Liver (tissue), 9 donors: ENCODE data around the gene LTO1. TPM values are rescaled to one million over a fixed set of nuclear protein-coding genes. Genes with fewer than 3 reads are reported as not detected.

Experiments
- DNase-seq: peaks from one replicate; pipeline ENCODE4 v3.0.0-alpha.2; 2017; ENCODE audit warnings: low spot score
- H3K27ac ChIP-seq, 2 donors: one replicate each; pipeline ENCODE4 v1.7.0; 2013; ENCODE audit warnings: inconsistent platforms in 2 of 2, low read length in 2 of 2, control low read depth in 1 of 2, low read depth in 1 of 2, mild to moderate bottlenecking in 1 of 2
- H3K27me3 ChIP-seq, 4 donors: one replicate each; pipeline versions ENCODE4 v1.6.1 to v1.7.0; 2013; ENCODE audit warnings: low read length in 3 of 4, inconsistent platforms in 1 of 4, mild to moderate bottlenecking in 1 of 4, moderate library complexity in 1 of 4; ENCODE audit not compliant: control insufficient read depth in 4 of 4, insufficient read depth in 4 of 4
- H3K36me3 ChIP-seq, 4 donors: one replicate each; pipeline versions ENCODE4 v1.6.1 to v1.7.0; 2013; ENCODE audit warnings: low read length in 3 of 4, mild to moderate bottlenecking in 3 of 4, low read depth in 1 of 4, moderate library complexity in 1 of 4; ENCODE audit not compliant: control insufficient read depth in 4 of 4, insufficient read depth in 3 of 4
- H3K4me1 ChIP-seq, 4 donors: one replicate each; pipeline versions ENCODE4 v1.6.1 to v1.7.0; 2013; ENCODE audit warnings: low read length in 3 of 4, mild to moderate bottlenecking in 3 of 4, moderate library complexity in 1 of 4; ENCODE audit not compliant: control insufficient read depth in 4 of 4, insufficient read depth in 4 of 4
- H3K4me3 ChIP-seq, 3 donors: one replicate each; pipeline versions ENCODE4 v1.6.1 to v1.7.0; 2013; ENCODE audit warnings: low read length in 3 of 3, control low read depth in 1 of 3, low read depth in 1 of 3, mild to moderate bottlenecking in 1 of 3
- H3K9ac ChIP-seq, 2 donors: one replicate each; pipeline ENCODE4 v1.7.0; 2013; ENCODE audit warnings: low read length in 2 of 2, mild to moderate bottlenecking in 2 of 2, moderate library complexity in 2 of 2, control low read depth in 1 of 2, low read depth in 1 of 2
- H3K9me3 ChIP-seq, 4 donors: one replicate each; pipeline versions ENCODE4 v1.6.1 to v1.7.0; 2013; ENCODE audit warnings: low read length in 3 of 4; ENCODE audit not compliant: control insufficient read depth in 4 of 4
- EGR1 ChIP-seq, 2 donors: IDR thresholded peaks; 2 replicates each; pipeline ENCODE4 v1.6.1; 2016 to 2018; ENCODE audit warnings: antibody characterized with exemption in 2 of 2, low read depth in 2 of 2
- FOXA1 ChIP-seq: IDR thresholded peaks from 2 replicates; pipeline ENCODE4 v1.6.1; 2016; ENCODE audit warnings: antibody characterized with exemption
- GABPA ChIP-seq, 2 donors: IDR thresholded peaks in 1 of 2; conservative IDR thresholded peaks in 1 of 2; 2 replicates each; pipeline ENCODE4 v1.6.1; 2016; ENCODE audit warnings: antibody characterized with exemption in 2 of 2, mild to moderate bottlenecking in 1 of 2, moderate library complexity in 1 of 2
- HNF4A ChIP-seq, 2 donors: conservative IDR thresholded peaks; 2 replicates each; pipeline ENCODE4 v1.6.1; 2016; ENCODE audit warnings: antibody characterized with exemption in 2 of 2, mild to moderate bottlenecking in 2 of 2
- HNF4G ChIP-seq: IDR thresholded peaks from 2 replicates; pipeline ENCODE4 v1.6.1; 2016; ENCODE audit warnings: antibody characterized with exemption
- JUND ChIP-seq, 2 donors: IDR thresholded peaks; 2 replicates each; pipeline ENCODE4 v1.6.1; 2016; ENCODE audit warnings: antibody characterized with exemption in 2 of 2
- NR2F2 ChIP-seq: IDR thresholded peaks from 2 replicates; pipeline ENCODE4 v1.6.1; 2016; ENCODE audit warnings: antibody characterized with exemption
- RAD21 ChIP-seq, 2 donors: IDR thresholded peaks; 2 replicates each; pipeline ENCODE4 v1.6.1; 2016; ENCODE audit warnings: antibody characterized with exemption in 2 of 2, mild to moderate bottlenecking in 2 of 2
- RXRA ChIP-seq, 2 donors: IDR thresholded peaks; 2 replicates each; pipeline ENCODE4 v1.6.1; 2017 to 2018; ENCODE audit warnings: antibody characterized with exemption in 2 of 2, mild to moderate bottlenecking in 1 of 2
- SP1 ChIP-seq: IDR thresholded peaks from 2 replicates; pipeline ENCODE4 v1.6.1; 2018; ENCODE audit warnings: antibody characterized with exemption, mild to moderate bottlenecking
- TAF1 ChIP-seq: conservative IDR thresholded peaks from 2 replicates; pipeline ENCODE4 v1.6.1; 2016; ENCODE audit warnings: antibody characterized with exemption, mild to moderate bottlenecking
- WGBS: extraction: QIAGEN DNeasy Blood & Tissue Kit; methylation state at CpG from one replicate; pipeline ENCODE4 v1.1.7; 2013; 5-methylcytosine and 5-hydroxymethylcytosine counted together
- polyA plus RNA-seq, 2 donors: library from polyadenylated mRNA; stranded (reverse) in 1 of 2; unstranded in 1 of 2; fragments of 200-250 nt in 1 of 2; fragments of >200 nt in 1 of 2; fragmentation: Nextera tagmentation in 1 of 2; extraction: Ambion mirVana in 1 of 2; gene quantifications; one replicate each; pipeline versions ENCODE4 v1.2.1 to v1.2.3, GENCODE V29; 2013 to 2015
- total RNA-seq, 2 donors: library from RNA; depleted of rRNA; stranded (reverse); fragments of >200 nt; gene quantifications; one replicate each; pipeline ENCODE4 v1.2.3, GENCODE V29; 2014
- TF ChIP-seq, protein P1 (sequence below): IDR thresholded peaks from 2 replicates; pipeline ENCODE4 v1.6.1; 2016; ENCODE audit warnings: antibody characterized with exemption
- TF ChIP-seq, protein P2 (sequence below): fragments of 150-350 bp; IDR thresholded peaks from 2 replicates; pipeline ENCODE4 v1.5.1; 2017; ENCODE audit warnings: improper control_type of control experiment, low read depth, low read length; ENCODE audit not compliant: missing input control
- TF ChIP-seq, protein P3 (sequence below): IDR thresholded peaks from 2 replicates; pipeline ENCODE4 v1.6.1; 2016; ENCODE audit warnings: antibody characterized with exemption
- TF ChIP-seq, protein P4 (sequence below): IDR thresholded peaks from 2 replicates; pipeline ENCODE4 v1.6.1; 2016; ENCODE audit warnings: antibody characterized with exemption, mild to moderate bottlenecking
- TF ChIP-seq, protein P5 (sequence below): IDR thresholded peaks from 2 replicates; pipeline ENCODE4 v1.6.1; 2016; ENCODE audit warnings: antibody characterized with exemption
- donor health status: healthy.
- donor health status: healthy.
- donor health status: healthy.
- donor health status: healthy.
- donor health status: healthy.

Gene LTO1
- total and polyA plus RNA-seq, 4 donors, result 4.9 to 12.3 (median 7.3) TPM

DNA sequence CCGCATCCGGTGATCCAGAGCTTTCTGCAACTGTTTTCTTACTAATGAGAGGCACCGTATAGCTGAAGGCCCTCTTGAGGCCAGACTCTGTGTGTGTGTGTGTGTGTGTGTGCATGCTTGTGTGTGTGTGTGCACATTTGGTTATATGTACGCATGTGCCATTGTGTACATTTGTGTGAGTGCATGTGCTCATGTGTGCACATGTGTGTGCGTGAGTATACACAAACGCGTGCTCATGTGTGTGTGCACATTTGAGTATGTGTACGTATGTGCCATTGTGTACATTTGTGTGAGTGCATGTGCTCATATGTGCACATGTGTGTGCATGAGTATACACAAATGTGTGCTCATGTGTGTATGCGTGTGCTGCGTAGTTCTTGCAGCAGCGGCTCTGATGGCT is 40.9 kb upstream of the LTO1 start:
- no peaks in the 10 kb centered on the region for H3K9me3 ChIP-seq
- TF ChIP-seq, protein P1, sequence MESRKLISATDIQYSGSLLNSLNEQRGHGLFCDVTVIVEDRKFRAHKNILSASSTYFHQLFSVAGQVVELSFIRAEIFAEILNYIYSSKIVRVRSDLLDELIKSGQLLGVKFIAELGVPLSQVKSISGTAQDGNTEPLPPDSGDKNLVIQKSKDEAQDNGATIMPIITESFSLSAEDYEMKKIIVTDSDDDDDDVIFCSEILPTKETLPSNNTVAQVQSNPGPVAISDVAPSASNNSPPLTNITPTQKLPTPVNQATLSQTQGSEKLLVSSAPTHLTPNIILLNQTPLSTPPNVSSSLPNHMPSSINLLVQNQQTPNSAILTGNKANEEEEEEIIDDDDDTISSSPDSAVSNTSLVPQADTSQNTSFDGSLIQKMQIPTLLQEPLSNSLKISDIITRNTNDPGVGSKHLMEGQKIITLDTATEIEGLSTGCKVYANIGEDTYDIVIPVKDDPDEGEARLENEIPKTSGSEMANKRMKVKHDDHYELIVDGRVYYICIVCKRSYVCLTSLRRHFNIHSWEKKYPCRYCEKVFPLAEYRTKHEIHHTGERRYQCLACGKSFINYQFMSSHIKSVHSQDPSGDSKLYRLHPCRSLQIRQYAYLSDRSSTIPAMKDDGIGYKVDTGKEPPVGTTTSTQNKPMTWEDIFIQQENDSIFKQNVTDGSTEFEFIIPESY, result no peak
- TF ChIP-seq RAD21 (IDR thresholded peaks at IDR 0.05) (no peak), SP1 (no peak), TAF1 (no peak), JUND (IDR thresholded peaks at IDR 0.05) (no peak), HNF4A (conservative IDR thresholded peaks at IDR 0.05) (no peak), NR2F2 (no peak), FOXA1 (no peak)
- TF ChIP-seq, protein P2, sequence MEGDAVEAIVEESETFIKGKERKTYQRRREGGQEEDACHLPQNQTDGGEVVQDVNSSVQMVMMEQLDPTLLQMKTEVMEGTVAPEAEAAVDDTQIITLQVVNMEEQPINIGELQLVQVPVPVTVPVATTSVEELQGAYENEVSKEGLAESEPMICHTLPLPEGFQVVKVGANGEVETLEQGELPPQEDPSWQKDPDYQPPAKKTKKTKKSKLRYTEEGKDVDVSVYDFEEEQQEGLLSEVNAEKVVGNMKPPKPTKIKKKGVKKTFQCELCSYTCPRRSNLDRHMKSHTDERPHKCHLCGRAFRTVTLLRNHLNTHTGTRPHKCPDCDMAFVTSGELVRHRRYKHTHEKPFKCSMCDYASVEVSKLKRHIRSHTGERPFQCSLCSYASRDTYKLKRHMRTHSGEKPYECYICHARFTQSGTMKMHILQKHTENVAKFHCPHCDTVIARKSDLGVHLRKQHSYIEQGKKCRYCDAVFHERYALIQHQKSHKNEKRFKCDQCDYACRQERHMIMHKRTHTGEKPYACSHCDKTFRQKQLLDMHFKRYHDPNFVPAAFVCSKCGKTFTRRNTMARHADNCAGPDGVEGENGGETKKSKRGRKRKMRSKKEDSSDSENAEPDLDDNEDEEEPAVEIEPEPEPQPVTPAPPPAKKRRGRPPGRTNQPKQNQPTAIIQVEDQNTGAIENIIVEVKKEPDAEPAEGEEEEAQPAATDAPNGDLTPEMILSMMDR, result no peak
- H3K4me1 ChIP-seq, result no peaks in the 10 kb centered on the region
- H3K4me3 ChIP-seq, result no peak overlapping the region
- H3K9ac ChIP-seq, result no peak overlapping the region
- DNase-seq, result no peak
- H3K27me3 ChIP-seq, result peaks cover 0 to 3% (median 1%) of the 10 kb centered on the region in 4 donors
- H3K27ac ChIP-seq, result no peak overlapping the region
- H3K36me3 ChIP-seq, result no peaks in the 10 kb centered on the region
- 86% methylated on average over 11 of the region's 11 CpGs for WGBS

DNA sequence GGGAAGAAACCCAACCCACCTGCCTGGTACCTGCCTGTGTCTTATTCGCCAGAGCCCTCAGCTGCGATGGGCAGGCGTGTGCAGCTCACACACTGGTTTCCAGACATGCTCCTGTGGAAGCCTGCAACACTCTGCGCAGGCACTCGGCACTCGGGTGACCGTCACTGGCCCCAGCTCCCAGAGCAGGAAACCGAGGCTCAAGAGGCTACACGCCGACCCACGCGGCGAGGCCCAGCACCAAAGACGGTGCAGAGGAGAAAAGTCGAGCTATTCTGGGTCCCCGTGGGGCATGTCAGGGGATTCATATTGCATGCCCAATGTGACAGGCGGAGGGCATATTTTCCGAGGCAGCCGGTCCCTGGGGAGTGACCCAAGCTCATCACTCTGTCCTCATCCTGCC is 40.3 kb upstream of the LTO1 start:
- no peak overlapping the region for H3K4me3 ChIP-seq
- TF ChIP-seq JUND (IDR thresholded peaks at IDR 0.05) (no peak), NR2F2 (no peak), SP1 (no peak), HNF4G (no peak), GABPA (IDR thresholded peaks at IDR 0.05 in 1 of 2, conservative IDR thresholded peaks at IDR 0.05 in 1 of 2) (no peak), RXRA (IDR thresholded peaks at IDR 0.05) (no peak), EGR1 (IDR thresholded peaks at IDR 0.05; ENCODE audit: low read depth in 2 of 2) (no peak), HNF4A (conservative IDR thresholded peaks at IDR 0.05) (no peak), RAD21 (IDR thresholded peaks at IDR 0.05) (no peak), FOXA1 (no peak), TAF1 (no peak)
- TF ChIP-seq, protein P3, sequence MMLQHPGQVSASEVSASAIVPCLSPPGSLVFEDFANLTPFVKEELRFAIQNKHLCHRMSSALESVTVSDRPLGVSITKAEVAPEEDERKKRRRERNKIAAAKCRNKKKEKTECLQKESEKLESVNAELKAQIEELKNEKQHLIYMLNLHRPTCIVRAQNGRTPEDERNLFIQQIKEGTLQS, result no peak
- TF ChIP-seq, protein P2, result no peak
- TF ChIP-seq, protein P4, sequence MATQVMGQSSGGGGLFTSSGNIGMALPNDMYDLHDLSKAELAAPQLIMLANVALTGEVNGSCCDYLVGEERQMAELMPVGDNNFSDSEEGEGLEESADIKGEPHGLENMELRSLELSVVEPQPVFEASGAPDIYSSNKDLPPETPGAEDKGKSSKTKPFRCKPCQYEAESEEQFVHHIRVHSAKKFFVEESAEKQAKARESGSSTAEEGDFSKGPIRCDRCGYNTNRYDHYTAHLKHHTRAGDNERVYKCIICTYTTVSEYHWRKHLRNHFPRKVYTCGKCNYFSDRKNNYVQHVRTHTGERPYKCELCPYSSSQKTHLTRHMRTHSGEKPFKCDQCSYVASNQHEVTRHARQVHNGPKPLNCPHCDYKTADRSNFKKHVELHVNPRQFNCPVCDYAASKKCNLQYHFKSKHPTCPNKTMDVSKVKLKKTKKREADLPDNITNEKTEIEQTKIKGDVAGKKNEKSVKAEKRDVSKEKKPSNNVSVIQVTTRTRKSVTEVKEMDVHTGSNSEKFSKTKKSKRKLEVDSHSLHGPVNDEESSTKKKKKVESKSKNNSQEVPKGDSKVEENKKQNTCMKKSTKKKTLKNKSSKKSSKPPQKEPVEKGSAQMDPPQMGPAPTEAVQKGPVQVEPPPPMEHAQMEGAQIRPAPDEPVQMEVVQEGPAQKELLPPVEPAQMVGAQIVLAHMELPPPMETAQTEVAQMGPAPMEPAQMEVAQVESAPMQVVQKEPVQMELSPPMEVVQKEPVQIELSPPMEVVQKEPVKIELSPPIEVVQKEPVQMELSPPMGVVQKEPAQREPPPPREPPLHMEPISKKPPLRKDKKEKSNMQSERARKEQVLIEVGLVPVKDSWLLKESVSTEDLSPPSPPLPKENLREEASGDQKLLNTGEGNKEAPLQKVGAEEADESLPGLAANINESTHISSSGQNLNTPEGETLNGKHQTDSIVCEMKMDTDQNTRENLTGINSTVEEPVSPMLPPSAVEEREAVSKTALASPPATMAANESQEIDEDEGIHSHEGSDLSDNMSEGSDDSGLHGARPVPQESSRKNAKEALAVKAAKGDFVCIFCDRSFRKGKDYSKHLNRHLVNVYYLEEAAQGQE, result no peak
- TF ChIP-seq, protein P5, sequence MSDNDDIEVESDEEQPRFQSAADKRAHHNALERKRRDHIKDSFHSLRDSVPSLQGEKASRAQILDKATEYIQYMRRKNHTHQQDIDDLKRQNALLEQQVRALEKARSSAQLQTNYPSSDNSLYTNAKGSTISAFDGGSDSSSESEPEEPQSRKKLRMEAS, result no peak
- TF ChIP-seq, protein P1, result no peak
- H3K9ac ChIP-seq, result no peak overlapping the region
- peaks cover 0 to 3% (median 1%) of the 10 kb centered on the region in 4 donors for H3K27me3 ChIP-seq
- DNase-seq, result no peak
- WGBS, result 87% methylated on average over 19 of the region's 19 CpGs
- no peaks in the 10 kb centered on the region for H3K36me3 ChIP-seq
- no peaks in the 10 kb centered on the region for H3K9me3 ChIP-seq
- H3K4me1 ChIP-seq, result no peaks in the 10 kb centered on the region
- no peak overlapping the region for H3K27ac ChIP-seq
